Measurements from ENCODE around the gene CRTAC1. TPM values are rescaled to one million over a fixed set of nuclear protein-coding genes. Genes with fewer than 3 reads are reported as not detected.

Gene CRTAC1
- total RNA-seq, 1 experiment from 2014 or later = not detected

DNA sequence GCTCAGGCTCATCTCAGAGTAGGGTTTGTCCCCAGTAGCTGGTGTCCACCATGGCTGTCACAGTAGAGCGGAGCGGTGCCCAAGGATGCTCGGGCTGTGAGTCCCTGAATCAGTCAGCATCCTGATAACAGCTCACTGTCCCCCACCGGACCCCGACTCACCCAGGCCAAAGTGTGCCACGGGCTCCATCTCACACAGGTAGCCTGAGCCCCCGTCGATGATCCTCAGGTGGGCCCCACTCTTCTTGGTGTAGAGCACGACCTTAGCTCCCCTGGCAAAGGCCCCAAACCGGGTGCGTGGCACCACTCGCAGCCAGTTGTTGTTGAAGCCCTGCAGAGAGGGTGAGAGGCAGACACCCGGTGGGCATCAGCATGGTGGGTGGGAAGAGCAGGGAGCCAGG is 135.3 kb downstream of the CRTAC1 start:
- H3K4me3 ChIP-seq (ENCODE audit: low read depth, low read length, poor library complexity, severe bottlenecking) = no peak overlapping the region
- TF ChIP-seq EZH2 (IDR thresholded peaks at IDR 0.05; ENCODE audit: borderline replicate concordance, low read depth, low read length, poor library complexity, severe bottlenecking) = no peak
- TF ChIP-seq, protein P1, sequence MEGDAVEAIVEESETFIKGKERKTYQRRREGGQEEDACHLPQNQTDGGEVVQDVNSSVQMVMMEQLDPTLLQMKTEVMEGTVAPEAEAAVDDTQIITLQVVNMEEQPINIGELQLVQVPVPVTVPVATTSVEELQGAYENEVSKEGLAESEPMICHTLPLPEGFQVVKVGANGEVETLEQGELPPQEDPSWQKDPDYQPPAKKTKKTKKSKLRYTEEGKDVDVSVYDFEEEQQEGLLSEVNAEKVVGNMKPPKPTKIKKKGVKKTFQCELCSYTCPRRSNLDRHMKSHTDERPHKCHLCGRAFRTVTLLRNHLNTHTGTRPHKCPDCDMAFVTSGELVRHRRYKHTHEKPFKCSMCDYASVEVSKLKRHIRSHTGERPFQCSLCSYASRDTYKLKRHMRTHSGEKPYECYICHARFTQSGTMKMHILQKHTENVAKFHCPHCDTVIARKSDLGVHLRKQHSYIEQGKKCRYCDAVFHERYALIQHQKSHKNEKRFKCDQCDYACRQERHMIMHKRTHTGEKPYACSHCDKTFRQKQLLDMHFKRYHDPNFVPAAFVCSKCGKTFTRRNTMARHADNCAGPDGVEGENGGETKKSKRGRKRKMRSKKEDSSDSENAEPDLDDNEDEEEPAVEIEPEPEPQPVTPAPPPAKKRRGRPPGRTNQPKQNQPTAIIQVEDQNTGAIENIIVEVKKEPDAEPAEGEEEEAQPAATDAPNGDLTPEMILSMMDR (conservative IDR thresholded peaks at IDR 0.05; ENCODE audit: low read depth, low read length) = no peak
- H3K4me1 ChIP-seq (ENCODE audit: insufficient read depth, low read length, poor library complexity, severe bottlenecking) = no peaks in the 10 kb centered on the region
- POLR2A ChIA-PET (ENCODE audit: low non-redundant PET) = no interaction called here
- intact Hi-C loops (cut with micrococcal nuclease; ENCODE audit: unreplicated experiment) = no loop called here
- DNase-seq (ENCODE audit: low spot score) = no peak
- no peak overlapping the region for H3K27ac ChIP-seq (ENCODE audit: low read depth, low read length, poor library complexity, severe bottlenecking)
- H3K27me3 ChIP-seq (replicated peaks; ENCODE audit: insufficient read depth, low read depth, low read length, poor library complexity) = no peaks in the 10 kb centered on the region
- BruUV-seq (replicated peaks) = no TSS peak
- no peaks in the 10 kb centered on the region for H3K36me3 ChIP-seq (ENCODE audit: insufficient read depth, low read length, poor library complexity, severe bottlenecking)
- CTCF ChIA-PET = no interaction called here
- H3K9me3 ChIP-seq (ENCODE audit: low read depth, low read length, poor library complexity, severe bottlenecking) = no peaks in the 10 kb centered on the region

DNA sequence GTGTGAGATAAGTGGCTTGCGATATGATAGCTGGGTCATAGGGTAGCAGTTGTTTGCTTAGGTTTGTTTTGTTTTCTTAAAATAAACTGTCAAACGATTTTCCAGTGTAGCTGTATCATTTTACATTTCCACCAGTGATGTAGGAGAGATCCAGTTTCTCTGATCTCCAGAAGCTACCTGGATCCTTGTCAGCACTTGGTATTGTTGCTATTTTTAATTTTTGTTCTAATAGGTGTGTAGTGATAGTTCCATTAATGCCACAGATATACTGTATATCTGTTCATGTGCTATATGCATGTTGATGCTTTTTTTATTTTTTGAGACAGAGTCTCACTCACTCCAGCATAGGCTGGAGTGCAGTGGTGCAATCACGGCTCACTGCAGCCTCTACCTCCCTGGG is 136.3 kb downstream of the CRTAC1 start:
- no TSS peak for BruUV-seq (replicated peaks)
- no peak for DNase-seq (ENCODE audit: low spot score)
- H3K27me3 ChIP-seq (replicated peaks; ENCODE audit: insufficient read depth, low read depth, low read length, poor library complexity) = no peaks in the 10 kb centered on the region
- no peaks in the 10 kb centered on the region for H3K9me3 ChIP-seq (ENCODE audit: low read depth, low read length, poor library complexity, severe bottlenecking)
- intact Hi-C loops (cut with micrococcal nuclease; ENCODE audit: unreplicated experiment) = no loop called here
- H3K4me3 ChIP-seq (ENCODE audit: low read depth, low read length, poor library complexity, severe bottlenecking) = no peak overlapping the region
- ChIA-PET POLR2A (ENCODE audit: low non-redundant PET) (no interaction called here), CTCF (no interaction called here)
- H3K4me1 ChIP-seq (ENCODE audit: insufficient read depth, low read length, poor library complexity, severe bottlenecking) = peaks cover 7% of the 10 kb centered on the region
- H3K36me3 ChIP-seq (ENCODE audit: insufficient read depth, low read length, poor library complexity, severe bottlenecking) = no peaks in the 10 kb centered on the region
- no peak for TF ChIP-seq EZH2 (IDR thresholded peaks at IDR 0.05; ENCODE audit: borderline replicate concordance, low read depth, low read length, poor library complexity, severe bottlenecking)
- TF ChIP-seq, protein P1 (conservative IDR thresholded peaks at IDR 0.05; ENCODE audit: low read depth, low read length) = no peak
- no peak overlapping the region for H3K27ac ChIP-seq (ENCODE audit: low read depth, low read length, poor library complexity, severe bottlenecking)

DNA sequence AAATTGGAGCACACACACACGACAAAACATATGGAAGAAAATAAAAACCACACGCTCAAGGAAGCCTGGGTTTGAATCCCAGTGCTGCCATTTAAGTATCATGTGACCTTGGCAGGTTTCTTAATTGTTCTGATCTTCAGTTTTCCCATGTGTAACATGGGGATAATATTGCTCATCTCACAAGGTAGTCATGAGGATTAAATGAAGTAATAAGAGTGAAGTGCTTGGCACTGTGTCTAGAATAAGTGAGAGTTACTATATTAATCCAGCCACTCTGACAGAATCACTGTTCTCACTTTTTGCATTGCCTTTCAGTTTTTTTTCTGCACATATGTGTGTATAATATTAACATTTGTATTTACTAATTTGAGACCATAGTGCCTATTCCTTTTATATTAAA is 137.5 kb downstream of the CRTAC1 start:
- Histone ChIP-seq H3K9me3 (ENCODE audit: low read depth, low read length, poor library complexity, severe bottlenecking) (no peaks in the 10 kb centered on the region), H3K27ac (ENCODE audit: low read depth, low read length, poor library complexity, severe bottlenecking) (no peak overlapping the region), H3K4me1 (ENCODE audit: insufficient read depth, low read length, poor library complexity, severe bottlenecking) (peaks cover 10% of the 10 kb centered on the region), H3K36me3 (ENCODE audit: insufficient read depth, low read length, poor library complexity, severe bottlenecking) (no peaks in the 10 kb centered on the region), H3K27me3 (replicated peaks; ENCODE audit: insufficient read depth, low read depth, low read length, poor library complexity) (no peaks in the 10 kb centered on the region), H3K4me3 (ENCODE audit: low read depth, low read length, poor library complexity, severe bottlenecking) (no peak overlapping the region)
- POLR2A ChIA-PET (ENCODE audit: low non-redundant PET) = no interaction called here
- intact Hi-C loops (cut with micrococcal nuclease; ENCODE audit: unreplicated experiment) = no loop called here
- no TSS peak for BruUV-seq (replicated peaks)
- DNase-seq (ENCODE audit: low spot score) = no peak
- CTCF ChIA-PET = no interaction called here
- TF ChIP-seq, protein P1 (conservative IDR thresholded peaks at IDR 0.05; ENCODE audit: low read depth, low read length) = no peak
- no peak for TF ChIP-seq EZH2 (IDR thresholded peaks at IDR 0.05; ENCODE audit: borderline replicate concordance, low read depth, low read length, poor library complexity, severe bottlenecking)
